DMS114 treated with DMSO at 0.1 percent for 48 hours (cell line): ENCODE measurements around the gene BEND2.

Experiments used
- DNase-seq: peaks from one replicate; lab custom pipeline; 2025; ENCODE audit not compliant: unreplicated experiment; lab: John Stamatoyannopoulos, UW

Gene BEND2

DNA sequence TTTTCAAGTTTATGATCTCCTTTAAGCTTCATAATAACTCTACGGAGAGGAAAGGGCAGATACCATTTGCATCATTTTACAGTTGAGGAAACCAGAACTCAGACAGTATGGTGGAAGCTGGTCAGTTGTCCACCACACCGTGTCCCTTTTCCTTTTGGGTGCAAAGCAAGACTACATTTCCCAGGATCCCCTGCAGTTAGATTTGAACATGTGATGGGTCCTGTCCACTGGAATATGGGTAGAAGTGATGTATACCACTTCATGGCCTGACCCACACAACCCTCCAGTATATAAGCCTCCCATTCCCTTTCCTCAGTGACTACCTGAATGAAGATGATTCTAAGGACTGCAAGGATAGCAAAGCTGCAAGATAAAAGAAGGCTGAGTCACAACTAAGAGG, 74.7 kb downstream of the BEND2 start:
- DNase-seq: no peak

DNA sequence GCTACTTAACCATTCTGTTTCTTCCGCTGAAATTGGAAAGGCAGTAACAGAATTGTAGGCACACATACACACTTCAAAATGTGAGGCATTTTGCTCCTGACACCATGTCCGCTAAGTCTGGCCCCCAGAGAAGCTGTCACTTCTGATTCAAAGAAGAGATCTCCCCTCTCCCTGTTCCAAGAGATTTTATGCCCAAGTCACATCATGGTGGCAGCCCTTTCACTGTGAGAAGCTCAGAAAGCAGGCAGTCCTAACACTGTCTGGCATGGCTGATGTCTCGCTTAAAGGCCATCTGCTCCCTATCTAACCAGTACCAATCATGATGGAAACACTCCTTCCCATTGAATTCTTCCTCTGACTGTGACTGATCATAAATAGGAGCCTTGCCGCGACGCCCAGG, 83.9 kb downstream of the BEND2 start:
- DNase-seq: no peak

DNA sequence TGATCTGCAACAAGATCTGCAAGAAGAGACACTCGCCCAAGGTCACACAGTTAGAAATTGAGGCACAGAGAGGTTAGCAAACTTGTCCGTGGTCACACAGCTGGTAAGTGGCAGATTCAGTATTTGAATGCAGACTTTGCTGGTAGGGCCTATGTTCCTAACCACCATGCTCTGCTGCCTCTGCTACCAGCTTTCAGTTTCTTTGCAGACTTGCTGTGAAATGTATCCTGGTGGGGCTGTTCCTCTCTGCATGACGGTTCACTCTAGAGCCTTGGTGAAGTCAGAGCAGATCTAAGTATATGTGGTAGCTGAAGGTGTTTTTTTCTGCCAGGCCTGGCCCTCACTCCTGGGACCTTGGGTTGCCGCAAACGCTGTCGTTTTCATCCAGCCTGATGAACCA, 87.1 kb downstream of the BEND2 start:
- no peak for DNase-seq

DNA sequence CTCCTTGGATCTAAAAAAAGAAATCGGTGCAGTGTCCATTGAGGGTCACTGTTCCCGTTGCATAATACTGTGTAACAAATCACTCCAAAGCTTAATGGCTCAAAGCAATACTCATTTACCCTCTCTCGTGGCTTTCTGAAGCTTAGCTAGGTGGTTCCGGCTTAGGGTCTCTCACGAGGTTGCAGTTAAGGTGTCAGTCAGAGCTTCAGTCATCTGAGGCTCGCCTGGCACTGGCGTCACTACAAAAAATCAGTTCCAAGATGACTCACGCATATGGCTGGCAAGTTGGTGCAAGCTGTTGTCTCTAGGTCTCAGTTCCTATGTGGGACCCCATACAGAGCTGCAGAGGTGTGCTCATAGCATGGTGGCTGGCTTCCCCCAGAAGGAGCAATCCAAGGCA, 91.0 kb downstream of the BEND2 start:
- no peak for DNase-seq

DNA sequence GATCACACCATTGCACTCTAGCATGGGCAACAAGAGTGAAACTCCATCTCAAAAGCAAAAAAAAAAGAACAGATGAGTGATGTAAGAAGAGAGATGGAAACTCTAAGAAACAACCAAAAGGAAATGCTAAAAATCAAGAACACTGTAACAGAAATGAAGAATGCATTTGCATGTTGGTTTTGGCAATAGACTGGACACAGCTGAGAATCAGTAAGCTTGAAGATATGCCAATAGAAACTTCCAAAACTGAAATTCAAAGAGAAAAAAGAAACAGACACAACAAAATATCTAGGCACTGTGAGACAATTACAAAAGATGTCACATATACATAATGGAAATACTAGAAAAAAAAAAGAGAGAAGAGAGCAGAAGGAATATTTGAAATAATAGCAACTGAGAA, 93.7 kb downstream of the BEND2 start:
- no peak for DNase-seq

DNA sequence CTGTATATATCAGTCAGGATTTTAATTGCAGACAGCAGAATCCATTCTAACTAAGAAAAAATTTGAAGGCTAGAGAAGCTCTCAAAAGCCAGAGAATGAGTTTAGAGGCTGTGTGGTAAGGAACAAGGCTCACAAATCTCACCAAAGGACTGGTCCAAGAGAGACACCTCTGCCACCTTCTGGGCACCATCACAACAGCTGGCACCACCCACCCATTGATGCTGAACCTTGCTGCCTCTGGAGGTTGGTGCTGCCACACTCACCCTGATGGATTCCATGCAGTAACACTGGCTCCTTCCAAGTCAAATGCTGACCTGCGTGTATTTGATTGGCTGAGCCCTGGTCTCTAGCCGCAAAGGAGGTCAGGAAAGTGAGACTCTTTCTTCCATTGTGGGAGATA, 100.8 kb downstream of the BEND2 start:
- no peak for DNase-seq
